ENCODE data around the gene USP32.
"Not testable (repeated sequence)": the region's sequence is repeated elsewhere in the genome, so short reads cannot be mapped to it uniquely, and the experiment has no call there.

The USP32 gene

DNA sequence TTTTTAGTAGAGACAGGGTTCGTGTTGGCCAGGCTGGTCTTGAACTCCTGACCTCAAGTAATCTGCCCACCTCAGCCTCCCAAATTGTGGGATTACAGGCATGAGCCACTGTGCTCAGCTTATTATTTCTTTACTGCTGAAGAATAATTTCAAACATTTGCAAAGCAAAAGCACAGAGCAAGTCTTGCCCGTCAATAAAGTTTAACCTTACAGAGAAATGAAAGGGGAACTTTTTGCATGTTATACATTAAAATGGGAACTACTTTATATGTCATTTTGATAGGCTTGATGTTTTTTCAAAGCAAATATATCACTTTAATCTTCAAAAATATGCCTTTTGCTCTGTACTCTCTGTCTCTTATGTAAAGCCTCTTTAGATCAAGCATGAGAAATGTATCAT lies 173.2 kb downstream of the USP32 start:
- DNase-seq: not testable (repeated sequence)

DNA sequence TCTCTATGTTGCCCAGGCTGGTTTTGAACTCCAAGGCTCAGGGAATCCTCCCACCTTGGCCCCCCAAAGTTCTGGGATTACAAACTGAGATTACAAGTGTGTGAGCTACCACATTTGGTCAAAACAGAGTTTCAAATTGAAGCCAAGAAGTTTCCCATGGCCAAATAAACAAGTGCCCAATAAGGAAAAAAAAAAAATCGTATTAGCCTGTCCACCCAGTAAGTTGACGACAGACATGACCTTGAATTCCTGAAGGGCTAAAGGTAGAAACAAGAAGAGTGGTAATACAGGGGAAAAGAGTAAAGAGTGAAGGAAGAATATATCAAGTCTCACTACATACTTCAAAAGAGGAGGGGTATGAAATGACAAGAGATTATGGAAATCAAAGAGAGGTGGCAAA lies 176.0 kb downstream of the USP32 start:
- not testable (repeated sequence) for DNase-seq

DNA sequence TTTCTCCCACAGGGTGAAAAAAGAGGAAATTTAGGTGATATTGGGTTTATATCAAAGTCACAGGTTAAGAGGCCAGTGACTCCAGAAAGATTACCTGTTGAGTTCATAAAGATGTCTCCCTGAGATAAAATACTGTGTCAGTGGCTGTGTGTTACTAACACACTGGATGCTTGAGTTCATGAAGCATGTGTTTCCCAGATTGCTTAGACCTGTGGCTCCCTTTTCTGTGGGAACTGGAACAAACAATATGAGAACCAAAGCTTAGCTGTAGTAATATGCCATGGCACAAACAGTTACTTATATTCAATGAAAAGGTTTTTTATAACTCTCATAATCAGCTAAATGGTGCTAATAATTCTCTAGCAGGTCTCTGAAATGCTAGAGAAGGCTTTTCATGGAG lies 180.7 kb downstream of the USP32 start:
- not testable (repeated sequence) for DNase-seq

DNA sequence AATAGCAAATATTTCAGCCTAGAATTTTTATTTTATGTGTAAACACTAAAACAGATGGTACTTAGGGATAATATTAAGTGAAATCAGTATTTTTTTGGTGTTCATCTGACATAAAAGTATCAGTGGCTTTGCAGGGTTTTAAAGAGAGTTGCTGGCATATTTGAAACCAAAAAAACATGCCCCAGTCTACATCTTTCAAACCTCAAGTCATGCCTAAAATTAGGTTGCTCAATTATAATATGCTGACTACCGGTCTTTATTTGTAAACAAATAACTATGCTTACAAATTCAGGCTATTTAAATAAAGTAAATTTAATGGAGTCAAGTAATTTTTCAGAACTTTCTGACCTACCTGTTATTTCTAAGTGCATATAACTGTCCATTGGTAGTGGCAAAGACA lies 183.6 kb downstream of the USP32 start:
- DNase-seq: not testable (repeated sequence)

DNA sequence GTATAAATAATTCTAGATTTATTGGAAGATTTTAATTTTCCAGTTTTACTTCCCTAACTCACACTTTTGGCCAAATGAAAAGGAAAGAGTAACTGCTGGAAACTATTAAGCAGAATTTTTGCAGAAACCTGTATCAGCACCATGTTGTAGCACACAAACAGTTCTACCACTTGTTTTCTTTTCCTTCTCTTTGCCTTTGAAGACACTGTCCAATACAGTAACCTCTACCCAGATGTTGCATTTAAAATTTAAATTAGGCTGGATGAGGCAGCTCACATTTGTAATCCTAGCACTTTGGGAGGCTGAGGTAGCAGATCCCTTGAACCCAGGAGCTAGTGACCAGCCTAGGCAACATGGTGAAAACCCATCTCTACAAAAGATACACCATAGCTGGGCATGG lies 186.2 kb downstream of the USP32 start:
- DNase-seq: not testable (repeated sequence)

DNA sequence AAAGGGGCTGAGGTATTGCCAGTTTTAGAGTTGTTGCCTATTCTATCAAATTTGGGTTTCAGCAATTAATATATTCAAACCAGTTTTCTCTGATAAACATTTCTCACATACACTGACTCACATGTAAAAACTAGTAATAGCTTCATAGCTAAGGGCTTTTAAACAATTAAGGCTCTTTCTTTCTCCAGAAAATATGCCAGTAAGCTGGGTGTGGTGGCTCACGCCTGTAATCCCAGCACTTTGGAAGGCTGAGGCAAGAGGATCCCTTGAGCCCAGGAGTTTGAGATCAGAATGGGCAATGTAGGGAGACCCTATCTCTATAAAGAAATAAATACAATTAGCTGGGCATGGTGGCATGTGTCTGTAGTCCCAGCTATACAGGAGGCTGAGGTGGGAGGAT lies 193.3 kb downstream of the USP32 start:
- not testable (repeated sequence) for DNase-seq

DNA sequence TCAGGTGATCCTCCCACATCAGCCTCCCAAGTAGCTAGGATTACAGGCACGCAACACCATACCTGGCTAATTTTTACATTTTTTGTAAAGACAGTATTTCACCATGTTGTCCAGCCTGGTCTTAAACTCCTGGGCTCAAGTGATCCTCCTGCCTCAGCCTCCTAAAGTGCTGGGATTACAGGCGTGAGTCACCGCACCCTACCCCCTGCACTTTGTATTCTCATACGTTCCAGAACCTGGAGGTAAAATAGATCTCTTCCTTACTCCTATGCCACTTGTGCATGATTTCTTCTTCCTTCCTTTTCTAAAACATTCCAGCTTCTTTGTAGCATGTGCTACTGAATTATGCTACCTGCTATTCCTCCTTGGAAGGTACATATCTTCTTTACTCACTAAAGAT lies 197.8 kb downstream of the USP32 start:
- not testable (repeated sequence) for DNase-seq

DNA sequence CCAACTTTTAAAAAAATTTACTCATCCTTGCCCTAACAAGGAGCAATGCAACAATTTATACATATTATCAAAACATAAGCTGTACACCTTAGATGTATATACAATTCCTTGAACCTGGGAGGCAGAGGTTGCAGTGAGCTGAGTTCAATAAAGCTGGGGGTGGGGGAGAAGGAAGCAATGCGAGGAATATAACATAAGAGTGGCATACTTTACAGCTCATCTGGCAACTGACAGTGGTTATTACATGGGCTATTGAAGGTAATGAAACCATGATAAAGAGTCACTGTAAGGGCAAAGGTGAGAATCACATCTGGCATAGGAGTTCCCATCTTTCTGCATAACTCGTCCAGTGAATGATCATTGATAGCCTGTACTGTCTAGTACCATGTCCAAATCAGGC lies 198.5 kb downstream of the USP32 start:
- DNase-seq: no peak

DNA sequence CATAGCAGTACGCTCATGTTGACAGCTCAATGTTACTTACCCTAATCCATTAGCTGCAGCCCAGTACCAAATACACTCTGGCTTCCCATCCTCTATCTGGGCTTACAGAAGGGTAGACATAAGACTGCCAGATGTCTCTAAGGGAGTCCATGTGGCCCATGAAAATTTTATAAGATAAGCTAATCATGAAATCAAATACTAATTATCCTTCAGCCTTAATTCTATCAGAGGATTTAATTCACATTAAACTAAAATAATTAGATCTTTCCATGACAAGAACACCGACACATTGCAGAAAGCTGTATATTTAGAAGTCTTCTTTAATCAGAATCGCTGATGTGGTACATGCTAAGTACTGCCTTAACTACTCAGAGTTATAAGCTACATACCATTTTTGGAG lies 198.9 kb downstream of the USP32 start:
- DNase-seq: not testable (repeated sequence)

DNA sequence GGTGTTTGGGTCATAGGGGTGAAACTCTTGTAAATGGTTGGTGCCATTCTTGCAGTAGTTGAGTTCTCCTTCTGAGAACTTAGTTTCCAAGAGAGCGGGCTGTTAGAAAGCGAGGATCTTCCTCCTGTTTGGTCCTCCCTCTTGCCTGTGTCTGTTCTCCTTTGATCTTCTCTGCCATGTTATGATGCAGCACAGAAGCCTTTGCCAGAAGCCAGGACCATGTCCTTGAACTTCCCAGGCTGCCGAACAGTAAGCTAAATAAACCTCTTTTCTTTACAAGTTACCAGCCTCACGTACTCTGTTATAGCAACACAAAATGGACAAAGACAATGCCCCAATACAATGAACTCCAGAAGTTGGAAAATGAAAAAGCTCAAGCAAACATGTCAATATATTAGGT lies 201.9 kb downstream of the USP32 start:
- not testable (repeated sequence) for DNase-seq

DNA sequence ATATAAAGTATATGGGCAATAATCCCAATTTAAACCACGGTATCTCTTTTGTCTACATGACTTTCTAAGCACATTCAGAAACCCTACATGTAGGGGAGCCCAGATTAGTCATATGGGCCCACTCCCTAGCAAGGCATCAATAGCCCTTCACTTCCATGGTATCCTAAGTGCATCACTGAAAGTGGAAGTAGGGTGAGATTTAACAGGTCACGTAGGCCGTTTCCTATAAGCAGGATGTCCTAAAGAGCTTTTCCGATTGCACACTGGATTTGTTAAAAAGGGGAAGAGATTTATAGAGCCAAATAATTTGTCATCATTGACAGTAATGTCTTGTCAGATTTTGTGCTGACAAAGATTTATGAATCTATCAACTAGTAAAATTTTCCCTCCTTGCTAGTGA lies 203.2 kb downstream of the USP32 start:
- DNase-seq: no peak

DNA sequence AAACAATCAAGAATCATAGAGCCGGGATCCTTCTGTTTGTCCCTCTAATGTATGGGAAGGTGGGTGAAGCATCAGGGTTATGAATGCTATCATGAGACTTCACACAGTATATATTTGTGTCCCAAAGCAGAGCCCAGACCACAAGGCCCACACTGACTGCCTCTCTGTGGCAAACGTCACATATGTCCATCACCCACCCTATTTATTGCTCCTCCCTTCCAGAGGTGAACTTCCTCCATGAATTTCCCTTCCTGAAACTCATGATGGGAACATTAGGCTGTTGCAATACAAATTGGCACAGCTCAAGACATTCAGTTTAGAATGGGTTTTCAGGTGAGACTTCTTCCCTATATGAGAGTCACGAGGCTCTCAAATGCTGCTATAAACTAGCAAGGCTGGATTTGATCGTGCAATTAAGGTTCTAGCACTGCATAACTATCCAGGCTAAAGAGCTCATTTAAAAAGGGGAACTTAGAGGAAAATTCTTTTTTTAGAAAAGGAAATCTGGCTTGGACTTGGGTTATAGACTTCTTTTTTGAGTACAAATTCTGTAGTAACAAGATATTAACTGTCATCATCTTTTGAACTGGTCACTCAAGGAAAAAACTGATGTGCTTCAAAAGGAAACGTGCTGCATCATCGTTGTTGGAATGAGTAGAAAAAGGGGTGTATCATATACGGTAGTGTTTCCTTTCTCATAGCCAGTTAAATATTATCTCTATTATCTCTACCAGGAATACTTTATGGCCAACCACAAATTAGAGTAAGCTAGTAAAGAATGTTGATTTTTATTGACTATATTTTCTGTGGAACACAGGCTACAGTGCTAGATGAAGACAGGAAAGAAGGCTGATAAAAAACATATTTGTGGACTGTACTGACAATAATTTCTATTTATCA lies 204.8 kb downstream of the USP32 start:
- DNase-seq: not testable (repeated sequence)

DNA sequence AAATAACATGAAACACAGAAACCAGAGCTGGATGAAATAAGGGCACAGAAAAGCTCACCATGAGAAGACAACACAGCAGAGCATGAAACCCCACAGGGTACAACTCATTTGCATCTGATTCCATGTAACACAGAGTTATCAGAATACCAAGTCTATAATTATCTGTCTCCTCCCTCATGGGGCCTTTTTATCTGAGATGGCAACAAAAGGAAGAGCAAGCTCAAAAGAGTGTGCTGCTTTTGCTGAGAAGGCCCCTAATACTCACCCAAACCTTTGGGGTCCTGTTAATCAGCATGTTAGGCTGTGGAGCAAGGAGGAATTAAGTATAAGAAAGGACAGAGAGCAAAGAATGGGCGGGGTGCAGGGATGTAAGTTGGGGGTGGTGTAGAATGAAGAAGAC lies 205.6 kb downstream of the USP32 start:
- DNase-seq: not testable (repeated sequence)

DNA sequence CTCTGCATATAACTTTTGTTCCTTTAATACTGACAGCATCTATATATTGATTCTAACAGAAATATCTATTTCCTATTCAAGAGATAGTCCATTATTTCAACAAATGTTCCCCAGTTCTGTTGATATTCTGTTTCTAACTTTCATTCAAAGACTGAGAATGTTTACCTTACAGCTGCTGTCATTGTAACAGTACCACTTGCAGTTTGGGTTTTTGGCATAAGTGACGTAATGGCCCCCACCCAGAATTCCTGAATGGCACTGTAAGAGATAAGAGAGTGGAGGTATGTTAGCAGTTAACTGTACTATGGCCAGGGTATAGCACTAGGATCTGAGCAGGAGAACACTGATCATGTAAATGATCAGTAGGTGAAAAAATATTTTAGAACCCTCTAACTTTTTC lies 211.6 kb downstream of the USP32 start:
- DNase-seq: not testable (repeated sequence)

DNA sequence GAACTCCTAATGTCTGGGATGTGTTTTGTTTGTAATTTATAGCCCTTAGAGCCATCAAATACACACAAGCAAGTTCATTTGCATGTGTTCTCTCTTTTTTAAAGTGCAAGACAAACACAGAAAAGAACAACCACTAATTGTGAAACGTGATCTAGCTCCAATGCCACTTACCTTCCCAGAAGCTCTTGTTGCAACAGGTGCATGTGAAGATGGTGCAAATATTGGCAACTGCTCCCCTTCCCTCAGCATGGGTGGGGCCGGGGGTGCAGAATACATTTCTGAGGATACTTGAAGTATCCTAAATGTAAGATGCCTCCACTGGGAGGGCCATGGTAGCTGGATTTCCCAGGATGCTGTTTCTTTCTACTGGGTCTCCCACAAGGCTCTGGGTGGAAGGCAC lies 213.8 kb downstream of the USP32 start:
- DNase-seq: not testable (repeated sequence)

DNA sequence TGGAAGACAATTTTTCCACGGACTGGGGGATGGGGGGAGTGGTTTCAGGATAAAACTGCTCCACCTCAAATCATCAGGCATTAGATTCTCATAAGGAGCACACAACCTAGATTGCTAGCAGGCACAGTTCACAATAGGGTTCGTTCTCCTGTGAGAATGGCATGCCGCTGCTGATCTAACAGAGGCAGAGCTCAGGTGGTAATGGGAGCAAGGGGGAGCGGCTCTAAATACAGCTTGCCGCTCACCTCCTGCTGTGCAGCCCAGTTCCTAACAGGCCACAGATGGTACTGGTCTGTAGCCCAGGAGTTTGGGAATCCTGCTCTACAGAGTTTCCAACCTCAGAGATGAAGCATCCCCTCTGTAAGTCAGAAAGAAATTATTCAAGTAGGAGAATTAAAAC lies 215.2 kb downstream of the USP32 start:
- DNase-seq: not testable (repeated sequence)

DNA sequence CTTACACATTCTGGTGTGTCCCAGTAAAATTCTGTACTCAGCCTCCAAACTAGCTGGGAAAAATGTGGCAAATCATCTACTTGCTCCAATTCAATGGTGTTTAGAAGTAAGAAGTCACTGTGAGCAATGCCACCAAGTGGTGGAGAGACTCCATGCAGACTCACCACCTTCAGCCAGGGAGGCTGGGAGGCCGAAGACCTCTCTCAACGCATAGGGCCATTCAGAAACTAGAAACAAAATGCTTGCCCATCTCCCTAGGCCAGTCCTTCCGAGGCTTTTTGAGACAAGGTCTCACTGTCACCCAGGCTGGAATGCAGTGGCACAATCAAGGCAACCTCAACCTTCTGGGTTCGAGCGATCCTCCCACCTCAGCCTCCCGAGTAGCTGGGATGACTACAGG lies 217.2 kb downstream of the USP32 start:
- DNase-seq: not testable (repeated sequence)

DNA sequence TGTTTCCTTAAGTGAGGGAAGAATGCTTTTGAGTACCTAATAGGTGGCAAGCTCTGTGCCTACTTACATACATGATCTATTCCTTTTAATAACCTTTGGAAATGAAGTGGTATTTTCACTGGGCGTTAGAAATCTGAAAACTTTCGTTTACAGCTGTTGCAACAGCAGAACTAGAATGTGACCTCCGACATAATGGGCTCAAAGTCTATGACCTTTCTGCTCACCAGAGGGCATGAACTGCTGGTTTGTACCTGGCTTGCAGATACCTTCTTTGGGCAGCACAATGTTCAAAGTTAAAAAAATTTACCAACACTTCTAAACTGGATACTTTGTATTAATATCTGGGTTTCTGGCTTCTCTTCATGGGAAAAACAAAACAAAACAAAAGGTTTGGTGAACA lies 217.9 kb downstream of the USP32 start:
- DNase-seq: no peak

DNA sequence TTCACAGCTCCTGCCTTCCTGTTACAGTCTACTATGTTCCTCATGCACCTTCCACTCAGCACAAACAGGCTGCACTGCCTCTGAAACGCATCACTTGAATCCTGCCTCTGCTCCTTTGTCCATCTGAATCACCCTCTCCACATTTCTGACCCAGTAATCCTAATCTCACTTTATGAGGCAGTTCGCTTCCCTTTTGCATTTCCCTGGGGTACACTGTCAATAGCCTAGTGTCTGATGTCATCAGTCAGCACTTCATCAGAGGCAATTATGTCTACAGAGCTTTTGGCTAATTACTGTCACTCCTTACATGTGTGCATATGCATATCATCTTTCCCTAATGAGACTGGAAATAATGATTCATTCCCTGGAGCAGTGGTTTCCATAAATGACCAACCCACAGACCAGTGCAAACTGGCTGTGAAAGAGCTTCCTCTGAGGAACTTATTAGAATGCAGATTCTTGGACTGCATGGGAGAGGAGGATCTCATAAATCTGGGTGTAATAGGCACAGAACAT lies 218.6 kb downstream of the USP32 start:
- DNase-seq: no peak

DNA sequence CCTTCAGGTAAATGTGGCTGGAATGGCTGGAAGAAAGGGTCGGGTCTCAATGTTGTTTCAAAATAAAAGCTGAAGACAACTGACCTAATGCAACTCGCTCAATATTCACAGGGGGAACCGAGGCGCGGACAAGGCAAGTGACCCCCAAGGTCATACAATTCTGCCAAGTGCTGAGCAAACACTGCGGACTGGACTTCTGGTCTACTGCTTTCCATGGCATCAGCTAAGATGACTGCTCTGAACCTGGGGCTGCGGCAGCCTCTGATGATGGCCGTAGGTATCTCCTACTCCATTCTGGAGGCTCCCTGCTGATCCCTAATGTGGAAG lies 220.2 kb downstream of the USP32 start:
- no peak for DNase-seq

DNA sequence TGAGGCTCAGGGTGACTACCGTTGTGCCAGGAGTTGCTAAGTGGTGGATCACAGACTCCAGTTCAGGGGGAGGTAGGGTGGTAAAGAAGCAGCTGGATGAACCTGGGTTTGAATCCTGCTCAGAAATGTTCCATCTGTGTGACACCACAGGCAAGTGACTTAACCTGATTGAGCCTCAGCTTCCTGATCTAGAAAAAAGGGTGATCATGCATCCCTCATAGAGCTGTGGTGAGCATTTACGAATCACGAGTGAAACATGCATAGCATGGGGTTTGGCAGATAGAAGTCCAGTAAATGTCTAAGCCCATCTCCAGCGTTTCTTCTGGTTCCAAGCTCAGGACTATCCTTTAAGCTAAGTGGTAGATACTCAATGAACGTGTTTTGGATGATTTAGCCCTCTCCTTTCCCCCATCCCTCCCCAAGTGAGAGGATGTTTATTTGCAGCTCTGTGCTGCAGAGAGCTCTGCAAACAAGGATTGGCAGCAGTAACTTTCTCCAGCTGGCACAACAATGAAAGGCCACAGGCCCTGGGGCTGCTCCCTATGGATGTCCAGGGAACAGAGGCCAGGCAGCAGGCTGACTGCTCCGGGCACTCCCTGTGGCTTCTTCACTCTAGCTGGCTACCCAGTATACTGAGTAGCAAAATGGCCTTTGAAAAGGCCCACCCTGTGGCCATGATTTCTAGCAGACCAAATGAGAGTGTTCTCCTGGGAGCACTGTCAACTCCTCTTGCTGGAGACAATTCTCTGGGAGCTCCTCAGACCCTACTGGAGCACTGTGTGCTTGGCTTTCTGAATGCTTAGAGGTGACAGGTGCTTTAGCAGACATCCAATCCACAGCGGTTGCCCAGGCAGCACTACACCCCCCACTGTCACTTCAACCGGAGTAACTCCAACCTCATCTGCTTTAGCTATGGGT lies 220.8 kb downstream of the USP32 start:
- no peak for DNase-seq

DNA sequence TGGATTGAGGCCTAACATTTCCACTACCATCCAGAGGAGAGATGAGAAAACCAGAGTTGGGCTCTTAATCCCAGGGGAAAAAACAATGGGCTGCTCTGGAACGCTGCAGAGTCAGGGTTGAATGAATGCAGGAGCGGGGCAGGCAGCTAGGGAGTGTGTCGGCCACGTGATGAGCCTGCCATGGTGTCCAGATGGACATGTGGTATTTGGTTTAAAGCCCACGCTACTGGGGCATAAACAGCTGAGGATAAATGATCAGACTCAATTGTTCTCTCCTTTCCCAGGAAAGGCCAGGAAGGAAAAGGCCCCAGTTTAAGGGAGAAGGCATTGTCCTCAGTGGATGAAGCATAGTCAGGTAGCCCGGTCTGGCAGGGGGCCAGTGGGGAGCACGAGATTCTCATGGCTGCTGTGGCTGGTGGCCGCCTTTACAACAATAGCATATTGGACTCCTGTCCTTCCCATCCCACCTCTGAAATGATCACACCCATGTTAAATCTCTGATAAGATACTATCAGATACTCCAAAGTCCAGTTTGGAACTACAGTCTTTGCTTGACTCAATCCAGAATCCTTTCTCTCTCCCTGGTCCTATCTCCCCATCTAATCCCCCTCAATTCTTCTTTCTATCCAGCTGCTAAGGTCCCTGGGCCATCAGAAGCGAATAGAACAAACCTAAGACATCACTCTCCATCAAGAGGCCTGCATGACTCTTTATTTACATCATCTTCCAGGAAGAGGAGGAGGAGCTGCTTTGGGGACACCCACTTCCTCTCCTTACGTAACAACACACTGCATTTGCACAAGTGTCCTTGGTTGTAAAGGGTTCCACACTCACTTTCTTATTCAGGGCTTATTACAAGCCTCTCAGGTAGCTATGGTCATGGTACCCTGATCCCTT lies 221.8 kb downstream of the USP32 start:
- DNase-seq: no peak

DNA sequence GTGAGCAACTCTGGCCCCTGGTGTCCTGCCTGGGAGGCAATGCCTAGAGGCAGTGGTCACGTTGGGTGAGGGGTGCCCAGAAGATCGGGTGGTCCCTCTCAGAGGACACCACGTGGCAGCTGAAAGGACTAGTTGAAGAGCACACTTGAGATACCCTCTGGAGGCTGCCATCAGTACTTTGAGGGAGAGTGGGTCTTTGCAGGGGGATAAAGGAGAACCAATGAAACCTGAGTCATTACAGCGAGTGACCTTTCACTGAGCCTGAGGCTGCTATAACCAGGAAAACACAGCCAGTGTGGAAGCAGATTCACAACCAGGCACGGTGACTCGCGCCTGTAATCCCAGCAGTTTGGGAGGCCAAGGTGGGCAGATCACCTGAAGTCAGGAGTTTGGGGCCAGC lies 223.3 kb downstream of the USP32 start:
- DNase-seq: no peak
